Measurements from ENCODE around the gene TMPRSS2. TPM values are rescaled to one million over a fixed set of nuclear protein-coding genes. Genes with fewer than 3 reads are reported as not detected.
"Not testable (repeated sequence)": the region's sequence is repeated elsewhere in the genome, so short reads cannot be mapped to it uniquely, and the experiment has no call there.

TMPRSS2 gene
- total and polyA plus RNA-seq, 2 donors (not counting 1 experiment from before 2014, with no cell fraction given), result not detected

DNA sequence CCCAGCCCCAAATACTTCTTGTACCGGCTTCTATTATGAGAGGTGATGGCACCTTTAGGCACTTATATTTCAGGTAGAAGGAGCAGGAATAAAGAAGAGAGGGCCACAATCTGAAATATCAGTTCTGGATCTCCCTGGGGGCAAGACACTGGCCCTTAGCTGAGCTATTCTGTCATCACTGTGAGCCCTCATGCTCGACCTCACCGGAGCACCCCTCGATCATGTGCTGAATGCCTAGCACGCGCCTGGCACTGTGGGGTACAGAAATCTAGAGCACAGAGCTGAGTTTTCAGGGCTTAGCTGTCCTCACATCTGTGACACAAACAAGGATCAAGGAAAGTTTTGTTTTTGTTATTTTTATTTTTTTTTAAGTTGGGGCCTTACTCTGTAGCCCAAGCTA is 89.6 kb downstream of the TMPRSS2 start:
- CTCF ChIA-PET, result interaction anchor here (1.4 to 1.9 kb wide), 4 partner anchors 11 to 135 kb away, joined by 3 to 11 read pairs (median 4); no protein-coding TSS in a partner anchor

DNA sequence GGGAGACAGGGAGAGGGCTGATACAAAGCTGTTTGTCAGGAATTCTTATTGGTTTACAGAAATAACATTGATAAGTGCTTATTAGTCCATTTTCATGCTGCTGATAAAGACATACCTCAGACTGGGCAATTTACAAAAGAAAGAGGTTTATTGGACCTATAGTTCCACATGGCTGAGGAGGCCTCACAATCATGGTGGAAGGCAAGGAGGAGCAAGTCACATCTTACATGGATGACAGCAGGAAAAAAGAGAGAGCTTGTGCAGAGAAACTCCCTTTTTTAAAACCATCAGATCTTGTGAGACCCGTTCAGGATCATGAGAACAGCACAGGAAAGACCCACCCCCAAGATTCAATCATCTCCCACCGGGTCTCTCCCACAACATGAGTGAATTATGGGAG is 90.5 kb downstream of the TMPRSS2 start:
- Mint-ChIP-seq H3K27ac (peak overlapping the region; percentile 57), H3K4me1 (peaks cover 29% of the 10 kb centered on the region)
- H3K79me2 ChIP-seq (ENCODE audit: control insufficient read depth, insufficient read depth, low read length); H3K4me2 ChIP-seq (replicated peaks; ENCODE audit: low read depth, low read length, poor library complexity, severe bottlenecking); H3K9me3 ChIP-seq (ENCODE audit: control extremely low read depth in 1 of 3, control insufficient read depth in 2 of 3, insufficient read depth in 1 of 3, low read length in 2 of 3); H2AFZ ChIP-seq (ENCODE audit: insufficient read depth, low read depth, low read length, poor library complexity, severe bottlenecking); H4K20me1 ChIP-seq (ENCODE audit: control insufficient read depth, insufficient read depth, low read length, poor library complexity, severe bottlenecking); H3K4me3 Mint-ChIP-seq; H3K9me3 Mint-ChIP-seq (ENCODE audit: insufficient read depth); intact Hi-C loops (cut with micrococcal nuclease); H3K4me3 ChIP-seq (ENCODE audit: control extremely low read depth in 1 of 5, extremely low read depth in 1 of 5, insufficient read depth in 1 of 5, low read depth in 2 of 5, low read length in 4 of 5); H3K27me3 Mint-ChIP-seq; H3K27ac ChIP-seq (ENCODE audit: low read length in 2 of 2); H3K9ac ChIP-seq (ENCODE audit: low read length); DNase-seq; H3K27me3 ChIP-seq (replicated peaks in 1 of 4; ENCODE audit: control extremely low read depth in 1 of 4, control insufficient read depth in 3 of 4, insufficient read depth in 4 of 4, low read length in 3 of 4); ATAC-seq (ENCODE audit: low read depth); POLR2A ChIA-PET; H3K36me3 ChIP-seq (replicated peaks in 1 of 2; ENCODE audit: control extremely low read depth in 1 of 2, control insufficient read depth in 1 of 2, extremely low read depth in 1 of 2, insufficient read depth in 2 of 2, low read length in 1 of 2): not testable (repeated sequence)
- peaks cover 24 to 27% of the 10 kb centered on the region in 2 donors for H3K4me1 ChIP-seq (ENCODE audit: control insufficient read depth in 2 of 2, insufficient read depth in 2 of 2, low read length in 2 of 2)
- WGBS (ENCODE audit: insufficient coverage), result no CpG with 5 or more reads among the region's 2 CpGs
- CTCF ChIA-PET, result interaction anchor here (1.5 to 1.9 kb wide), 2 partner anchors 12 to 134 kb away, joined by 4 to 11 read pairs; no protein-coding TSS in a partner anchor

More for the DNA sequence above, 89.6 kb downstream of the TMPRSS2 start:
- H4K20me1 ChIP-seq (ENCODE audit: control insufficient read depth, insufficient read depth, low read length, poor library complexity, severe bottlenecking), result no peaks in the 10 kb centered on the region
- no peak overlapping the region for H3K9ac ChIP-seq (ENCODE audit: low read length)
- Mint-ChIP-seq H3K4me3 (no peak overlapping the region), H3K9me3 (ENCODE audit: insufficient read depth) (peaks cover 4% of the 10 kb centered on the region), H3K4me1 (peaks cover 38% of the 10 kb centered on the region), H3K27ac (peak overlapping the region; percentile 33), H3K27me3 (no peaks in the 10 kb centered on the region)
- H3K27me3 ChIP-seq (replicated peaks in 1 of 4; ENCODE audit: control extremely low read depth in 1 of 4, control insufficient read depth in 3 of 4, insufficient read depth in 4 of 4, low read length in 3 of 4), result no peaks in the 10 kb centered on the region
- ATAC-seq (ENCODE audit: low read depth) (no peak), DNase-seq (no peak)
- H3K4me2 ChIP-seq (replicated peaks; ENCODE audit: low read depth, low read length, poor library complexity, severe bottlenecking), result no peak overlapping the region
- H3K4me1 ChIP-seq (ENCODE audit: control insufficient read depth in 2 of 2, insufficient read depth in 2 of 2, low read length in 2 of 2), result peaks cover 33 to 36% of the 10 kb centered on the region in 2 donors
- H3K4me3 ChIP-seq (ENCODE audit: control extremely low read depth in 1 of 5, extremely low read depth in 1 of 5, insufficient read depth in 1 of 5, low read depth in 2 of 5, low read length in 4 of 5), result no peak overlapping the region
- no peak for TF ChIP-seq EZH2 (IDR thresholded peaks at IDR 0.05; ENCODE audit: borderline replicate concordance, insufficient read depth, low read depth, low read length, poor library complexity, severe bottlenecking)
- TF ChIP-seq, protein P1, sequence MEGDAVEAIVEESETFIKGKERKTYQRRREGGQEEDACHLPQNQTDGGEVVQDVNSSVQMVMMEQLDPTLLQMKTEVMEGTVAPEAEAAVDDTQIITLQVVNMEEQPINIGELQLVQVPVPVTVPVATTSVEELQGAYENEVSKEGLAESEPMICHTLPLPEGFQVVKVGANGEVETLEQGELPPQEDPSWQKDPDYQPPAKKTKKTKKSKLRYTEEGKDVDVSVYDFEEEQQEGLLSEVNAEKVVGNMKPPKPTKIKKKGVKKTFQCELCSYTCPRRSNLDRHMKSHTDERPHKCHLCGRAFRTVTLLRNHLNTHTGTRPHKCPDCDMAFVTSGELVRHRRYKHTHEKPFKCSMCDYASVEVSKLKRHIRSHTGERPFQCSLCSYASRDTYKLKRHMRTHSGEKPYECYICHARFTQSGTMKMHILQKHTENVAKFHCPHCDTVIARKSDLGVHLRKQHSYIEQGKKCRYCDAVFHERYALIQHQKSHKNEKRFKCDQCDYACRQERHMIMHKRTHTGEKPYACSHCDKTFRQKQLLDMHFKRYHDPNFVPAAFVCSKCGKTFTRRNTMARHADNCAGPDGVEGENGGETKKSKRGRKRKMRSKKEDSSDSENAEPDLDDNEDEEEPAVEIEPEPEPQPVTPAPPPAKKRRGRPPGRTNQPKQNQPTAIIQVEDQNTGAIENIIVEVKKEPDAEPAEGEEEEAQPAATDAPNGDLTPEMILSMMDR (IDR thresholded peaks at IDR 0.05), result no peak
- no peaks in the 10 kb centered on the region for H3K79me2 ChIP-seq (ENCODE audit: control insufficient read depth, insufficient read depth, low read length)
- peak overlapping the region in 1 of 2 donors; percentile 39 for H3K27ac ChIP-seq (ENCODE audit: low read length in 2 of 2)
- 95% methylated on average over 5 of the region's 6 CpGs for WGBS (ENCODE audit: insufficient coverage)
- no peaks in the 10 kb centered on the region for H3K36me3 ChIP-seq (replicated peaks in 1 of 2; ENCODE audit: control extremely low read depth in 1 of 2, control insufficient read depth in 1 of 2, extremely low read depth in 1 of 2, insufficient read depth in 2 of 2, low read length in 1 of 2)
- peaks cover 0 to 2% (median 0%) of the 10 kb centered on the region in 3 donors for H3K9me3 ChIP-seq (ENCODE audit: control extremely low read depth in 1 of 3, control insufficient read depth in 2 of 3, insufficient read depth in 1 of 3, low read length in 2 of 3)
- POLR2A ChIA-PET, result interaction anchor here (0.6 to 1.2 kb wide), 2 partner anchors 49 to 249 kb away, joined by 3 to 5 read pairs; no protein-coding TSS in a partner anchor
- H2AFZ ChIP-seq (ENCODE audit: insufficient read depth, low read depth, low read length, poor library complexity, severe bottlenecking), result no peak overlapping the region
- intact Hi-C loops (cut with micrococcal nuclease), result no loop called here

Small RNAs within 50 kb of the gene (small RNA-seq; reads per million reads assigned to genes)
- gene RF00421 (ENCODE audit: insufficient read length, low read depth, low replicate concordance), result not detected

Other genes with a start within 250 kb of the TMPRSS2 start
- gene FAM3B, start 191.4 kb downstream of the TMPRSS2 start, total RNA-seq, result not detected in 2 replicates
- gene FAM3B, start 191.4 kb downstream of the TMPRSS2 start, polyA plus RNA-seq, result 0.09 TPM in 1 of 2 replicates, not detected in the other
- 64.3 and 72.8 TPM in 2 replicates for gene MX2, start 146.1 kb downstream of the TMPRSS2 start, total RNA-seq
- gene MX2, start 146.1 kb downstream of the TMPRSS2 start, polyA plus RNA-seq, result 39.8 and 51.2 TPM in 2 replicates
- gene MX1, start 81.9 kb downstream of the TMPRSS2 start, total RNA-seq, result 61.8 and 62.9 TPM in 2 replicates
- 56.3 and 57.6 TPM in 2 replicates for gene MX1, start 81.9 kb downstream of the TMPRSS2 start, polyA plus RNA-seq

All from B cell (primary cell).